Vagina (tissue), 2 donors: ENCODE measurements around the gene VMAC. TPM values are rescaled to one million over a fixed set of nuclear protein-coding genes. Genes with fewer than 3 reads are reported as not detected.

Source experiments
- DNase-seq, 2 donors: peaks; one replicate each; pipeline ENCODE4 v3.0.0-alpha.2; 2017; ENCODE audit errors: extremely low spot score in 2 of 2
- H3K27ac ChIP-seq: fragments of 200-600 bp; sonication (generic); one replicate; pipeline ENCODE4 v1.5.1; 2019
- H3K27me3 ChIP-seq: fragments of 200-600 bp; sonication (generic); one replicate; pipeline ENCODE4 v1.5.1; 2019
- H3K36me3 ChIP-seq, 2 donors: fragments of 200-600 bp; sonication (generic); one replicate each; pipeline ENCODE4 v1.5.1; 2017 to 2019
- H3K4me1 ChIP-seq: fragments of 200-600 bp; sonication (generic); one replicate; pipeline ENCODE4 v1.5.1; 2019
- H3K4me3 ChIP-seq, 2 donors: fragments of 200-600 bp; sonication (generic); 1 replicate in 1 of 2; 2 replicates in 1 of 2; pipeline ENCODE4 v1.5.1; 2016 to 2019
- H3K9me3 ChIP-seq: fragments of 200-600 bp; sonication (generic); one replicate; pipeline ENCODE4 v1.5.1; 2019
- CTCF ChIP-seq, 3 experiments: fragments of 450-650 bp in 2 of 3; fragments of 200-600 bp in 1 of 3; sonication (generic) in 1 of 3; IDR thresholded peaks; one replicate each; pipeline ENCODE4 v1.5.1; 2017 to 2019; ENCODE audit warnings: antibody characterized with exemption in 3 of 3, mild to moderate bottlenecking in 2 of 3, moderate library complexity in 2 of 3
- POLR2A ChIP-seq, 2 donors: fragments of 450-650 bp; IDR thresholded peaks; one replicate each; pipeline ENCODE4 v1.6.1; 2017; ENCODE audit warnings: antibody characterized with exemption in 2 of 2, mild to moderate bottlenecking in 2 of 2, moderate library complexity in 2 of 2
- POLR2AphosphoS5 ChIP-seq, 2 donors: sonication (generic); formaldehyde crosslinking; IDR thresholded peaks; one replicate each; pipeline ENCODE4 v1.9.0; 2017; ENCODE audit warnings: antibody characterized with exemption in 2 of 2, mild to moderate bottlenecking in 2 of 2, low read depth in 1 of 2; ENCODE audit not compliant: insufficient read depth in 1 of 2
- intact Hi-C: fragments of 100-400 bp; cut with DNase I; formaldehyde crosslinking; loops from one replicate; pipeline ENCODE4 v1.15.1; 2023
- total RNA-seq: library from RNA; depleted of rRNA; stranded (reverse); fragments of >200 nt; gene quantifications from one replicate; pipeline ENCODE4 v1.2.3, GENCODE V29; 2016

Gene VMAC
- total RNA-seq, 1 donor from 2014 or later, result 7.9 TPM

GRCh38 chr19:5895409-5895808 is 9.3 kb upstream of the VMAC start:
- no peaks in the 10 kb centered on the region for H3K27me3 ChIP-seq
- H3K27ac ChIP-seq, result no peak overlapping the region
- no peaks in the 10 kb centered on the region for H3K9me3 ChIP-seq
- intact Hi-C loops, result no loop called here
- no peak for TF ChIP-seq POLR2A (IDR thresholded peaks at IDR 0.05)
- TF ChIP-seq CTCF (IDR thresholded peaks at IDR 0.05), result no peak
- no peak for TF ChIP-seq POLR2AphosphoS5 (IDR thresholded peaks at IDR 0.05; ENCODE audit: insufficient read depth in 1 of 2, low read depth in 1 of 2)
- no peak for DNase-seq
- H3K4me1 ChIP-seq, result peaks cover 17% of the 10 kb centered on the region
- peaks cover 0 to 23% of the 10 kb centered on the region in 2 donors for H3K36me3 ChIP-seq
- H3K4me3 ChIP-seq, result no peak overlapping the region

DNA sequence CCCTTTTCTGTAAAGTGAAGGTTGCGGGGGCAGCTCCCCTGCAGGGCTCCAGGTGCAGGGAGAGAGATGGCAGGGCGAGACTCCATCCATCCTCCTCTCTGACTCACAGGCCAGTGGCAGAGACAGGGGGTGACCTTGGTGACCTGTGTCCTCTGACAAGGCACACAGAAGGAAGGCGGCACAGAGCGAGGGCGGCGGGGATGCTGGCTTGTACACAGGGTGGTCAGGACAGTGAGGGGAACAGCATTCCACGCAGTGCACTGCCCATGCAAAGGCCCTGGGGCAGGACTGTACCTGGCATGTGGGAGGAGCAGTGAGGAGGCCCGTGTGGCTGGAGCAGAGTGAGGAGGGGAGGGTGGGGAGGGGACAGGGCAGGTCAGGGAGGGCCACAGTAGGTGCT is 8.8 kb upstream of the VMAC start:
- no peak overlapping the region for H3K27ac ChIP-seq
- intact Hi-C loops, result no loop called here
- H3K4me1 ChIP-seq, result peaks cover 17% of the 10 kb centered on the region
- H3K27me3 ChIP-seq, result no peaks in the 10 kb centered on the region
- TF ChIP-seq CTCF (IDR thresholded peaks at IDR 0.05) (no peak), POLR2AphosphoS5 (IDR thresholded peaks at IDR 0.05; ENCODE audit: insufficient read depth in 1 of 2, low read depth in 1 of 2) (no peak), POLR2A (IDR thresholded peaks at IDR 0.05) (no peak)
- H3K4me3 ChIP-seq, result no peak overlapping the region
- peaks cover 0 to 23% of the 10 kb centered on the region in 2 donors for H3K36me3 ChIP-seq
- no peaks in the 10 kb centered on the region for H3K9me3 ChIP-seq
- no peak for DNase-seq

GRCh38 chr19:5896365-5897076 is 8.2 kb upstream of the VMAC start:
- H3K4me1 ChIP-seq, result peaks cover 22% of the 10 kb centered on the region
- H3K9me3 ChIP-seq, result no peaks in the 10 kb centered on the region
- no peak for TF ChIP-seq CTCF (IDR thresholded peaks at IDR 0.05)
- TF ChIP-seq POLR2AphosphoS5 (IDR thresholded peaks at IDR 0.05; ENCODE audit: insufficient read depth in 1 of 2, low read depth in 1 of 2), result no peak
- no peak for TF ChIP-seq POLR2A (IDR thresholded peaks at IDR 0.05)
- H3K36me3 ChIP-seq, result peaks cover 0 to 23% of the 10 kb centered on the region in 2 donors
- H3K27me3 ChIP-seq, result no peaks in the 10 kb centered on the region
- H3K4me3 ChIP-seq, result no peak overlapping the region
- intact Hi-C loops, result no loop called here
- no peak overlapping the region for H3K27ac ChIP-seq
- no peak for DNase-seq

GRCh38 chr19:5897189-5897969 is 7.3 kb upstream of the VMAC start:
- TF ChIP-seq POLR2A (IDR thresholded peaks at IDR 0.05) (no peak), CTCF (IDR thresholded peaks at IDR 0.05) (no peak), POLR2AphosphoS5 (IDR thresholded peaks at IDR 0.05; ENCODE audit: insufficient read depth in 1 of 2, low read depth in 1 of 2) (no peak)
- Histone ChIP-seq H3K4me3 (no peak overlapping the region), H3K4me1 (peaks cover 22% of the 10 kb centered on the region), H3K36me3 (peaks cover 0 to 23% of the 10 kb centered on the region in 2 donors), H3K9me3 (no peaks in the 10 kb centered on the region), H3K27me3 (no peaks in the 10 kb centered on the region), H3K27ac (no peak overlapping the region)
- no peak for DNase-seq
- intact Hi-C loops, result no loop called here
